ENCODE results near the gene CD44.

CD44 gene

GRCh38 chr11:35262056-35262455, 123.1 kb downstream of the CD44 start:
- DNase-seq (ENCODE audit: low read depth): no peak

- DNase-seq (ENCODE audit: low read depth): no peak
Observed at GRCh38 chr11:35262735-35263134, 123.8 kb downstream of the CD44 start.

- no peak for DNase-seq (ENCODE audit: low read depth)
Observed at GRCh38 chr11:35265755-35266454, 126.9 kb downstream of the CD44 start.

- peak; percentile 72 for DNase-seq (ENCODE audit: low read depth)
Observed at GRCh38 chr11:35267504-35267903, 128.5 kb downstream of the CD44 start.

GRCh38 chr11:35270342-35270741, 131.4 kb downstream of the CD44 start:
- no peak for DNase-seq (ENCODE audit: low read depth)

- DNase-seq (ENCODE audit: low read depth): no peak
Observed at GRCh38 chr11:35271031-35271430, 132.1 kb downstream of the CD44 start.

- no peak for DNase-seq (ENCODE audit: low read depth)
Observed at GRCh38 chr11:35272391-35272902, 133.5 kb downstream of the CD44 start.

- no peak for DNase-seq (ENCODE audit: low read depth)
Observed at GRCh38 chr11:35274909-35275785, 136.2 kb downstream of the CD44 start.

GRCh38 chr11:35275786-35276170, 136.8 kb downstream of the CD44 start:
- no peak for DNase-seq (ENCODE audit: low read depth)

- no peak for DNase-seq (ENCODE audit: low read depth)
Observed at GRCh38 chr11:35276396-35277145, 137.6 kb downstream of the CD44 start.

GRCh38 chr11:35277827-35278226, 138.9 kb downstream of the CD44 start:
- DNase-seq (ENCODE audit: low read depth): no peak

GRCh38 chr11:35280727-35281126, 141.8 kb downstream of the CD44 start:
- no peak for DNase-seq (ENCODE audit: low read depth)

- DNase-seq (ENCODE audit: low read depth): no peak
Observed at GRCh38 chr11:35281169-35281688, 142.3 kb downstream of the CD44 start.
